Spleen (tissue), 11 donors: Measurements from ENCODE around the gene CANX. TPM values are rescaled to one million over a fixed set of nuclear protein-coding genes. Genes with fewer than 3 reads are reported as not detected.
A peak's percentile ranks its signal among the peaks of the same experiment; 100 is the strongest.

ENCODE experiments used
- DNase-seq: peaks from one replicate; pipeline ENCODE4 v3.0.0-alpha.2; 2020
- H3K27ac ChIP-seq, 8 donors: fragments of 200-600 bp; sonication (generic) in 7 of 8; 1 replicate in 4 of 8; 2 replicates in 4 of 8; pipeline versions ENCODE4 v1.5.0 to v1.8.0; 2016 to 2021; ENCODE audit warnings: inconsistent platforms in 4 of 8, mild to moderate bottlenecking in 4 of 8, moderate library complexity in 1 of 8
- H3K27me3 ChIP-seq, 7 donors: fragments of 200-600 bp; sonication (generic) in 6 of 7; replicated peaks in 1 of 7; 1 replicate in 4 of 7; 2 replicates in 3 of 7; pipeline versions ENCODE4 v1.5.0 to v1.8.0; 2016 to 2021; ENCODE audit warnings: inconsistent platforms in 3 of 7, mild to moderate bottlenecking in 1 of 7
- H3K36me3 ChIP-seq, 6 donors: fragments of 200-600 bp; sonication (generic) in 5 of 6; 1 replicate in 4 of 6; 2 replicates in 2 of 6; pipeline versions ENCODE4 v1.5.0 to v1.8.0; 2016 to 2021; ENCODE audit warnings: inconsistent platforms in 2 of 6
- H3K4me1 ChIP-seq, 6 donors: fragments of 200-600 bp; sonication (generic) in 5 of 6; 1 replicate in 3 of 6; 2 replicates in 3 of 6; pipeline versions ENCODE4 v1.5.0 to v1.8.0; 2016 to 2021; ENCODE audit warnings: inconsistent platforms in 3 of 6
- H3K4me3 ChIP-seq, 8 donors: fragments of 200-600 bp; sonication (generic) in 7 of 8; 1 replicate in 4 of 8; 2 replicates in 4 of 8; pipeline versions ENCODE4 v1.5.0 to v1.8.0; 2016 to 2021; ENCODE audit warnings: inconsistent platforms in 4 of 8, mild to moderate bottlenecking in 4 of 8, moderate library complexity in 2 of 8
- H3K9me3 ChIP-seq, 8 donors: fragments of 200-600 bp; sonication (generic) in 7 of 8; 1 replicate in 4 of 8; 2 replicates in 4 of 8; pipeline versions ENCODE4 v1.5.0 to v1.8.0; 2016 to 2021; ENCODE audit warnings: inconsistent platforms in 4 of 8
- CTCF ChIP-seq, 11 experiments: fragments of 200-600 bp in 7 of 11; fragments of 450-650 bp in 4 of 11; sonication (generic) in 4 of 11; IDR thresholded peaks in 8 of 11; conservative IDR thresholded peaks in 3 of 11; 1 replicate in 7 of 11; 2 replicates in 4 of 11; pipeline versions ENCODE4 v1.4.0 to v1.8.0; 2016 to 2021; ENCODE audit warnings: antibody characterized with exemption in 11 of 11, inconsistent platforms in 4 of 11, mild to moderate bottlenecking in 1 of 11
- POLR2A ChIP-seq, 3 donors: fragments of 450-650 bp; IDR thresholded peaks; one replicate each; pipeline ENCODE4 v1.5.1; 2017; ENCODE audit warnings: antibody characterized with exemption in 3 of 3, mild to moderate bottlenecking in 1 of 3
- POLR2AphosphoS5 ChIP-seq, 3 donors: sonication (generic); formaldehyde crosslinking; IDR thresholded peaks; one replicate each; pipeline ENCODE4 v1.5.1; 2017; ENCODE audit warnings: antibody characterized with exemption in 3 of 3
- WGBS, 5 donors: extraction: QIAGEN DNeasy Blood & Tissue Kit in 3 of 5; methylation state at CpG; one replicate each; pipeline versions ENCODE4 v1.1.5 to v1.1.7; 2013 to 2018; 5-methylcytosine and 5-hydroxymethylcytosine counted together
- intact Hi-C: fragments of 100-400 bp; cut with DNase I; formaldehyde crosslinking; loops from one replicate; pipeline ENCODE4 v1.15.0; 2023; ENCODE audit warnings: low total_unique reads
- polyA plus RNA-seq, 3 donors: library from polyadenylated mRNA; stranded (reverse); fragments of 200-250 nt; gene quantifications; one replicate each; pipeline ENCODE4 v1.2.1, GENCODE V29; 2013
- total RNA-seq, 7 donors: library from RNA; depleted of rRNA in 3 of 7; stranded (reverse); fragments of >200 nt in 3 of 7; fragmentation: NEBNext Ultra II Directional in 4 of 7; extraction: Animal tissue kit (Norgen Biotek cat#: 25700) in 4 of 7; gene quantifications; one replicate each; pipeline versions ENCODE4 v1.1.0 to v1.2.1, GENCODE V29; 2016 to 2021
- donor health status: healthy with polysubstance abuse.
- donor health status: DM: no; HTN: no; CAD: no; lungs with moderate emphysema.
- donor health status: DM: no; HTN: no; CAD: no.
- donor health status: Bipolar disorder and iron deficiency.
- donor health status: healthy.
- donor health status: DM: no; HTN: no; CAD: no.
- donor health status: DM: yes; HTN: yes; CAD: no.

Gene CANX
- total and polyA plus RNA-seq, 10 donors, result 36.5 to 470 (median 282) TPM

GRCh38 chr5:179762781-179763176, 64.0 kb downstream of the CANX start:
- Histone ChIP-seq H3K27ac (peak overlapping the region in 6 of 8 donors; percentile 24 to 73 (median 44)), H3K36me3 (peaks cover 0 to 29% (median 23%) of the 10 kb centered on the region in 6 donors), H3K27me3 (no peaks in the 10 kb centered on the region), H3K4me1 (peaks cover 15 to 99% (median 74%) of the 10 kb centered on the region in 6 donors), H3K9me3 (no peaks in the 10 kb centered on the region), H3K4me3 (no peak overlapping the region)
- TF ChIP-seq POLR2AphosphoS5 (IDR thresholded peaks at IDR 0.05), result no peak
- no peak for TF ChIP-seq POLR2A (IDR thresholded peaks at IDR 0.05)
- TF ChIP-seq CTCF (IDR thresholded peaks at IDR 0.05 in 8 of 11, conservative IDR thresholded peaks at IDR 0.05 in 3 of 11), result no peak
- WGBS, 5 donors, result 22 to 55% (median 29%) methylated on average over 3 of the region's 3 CpGs
- intact Hi-C loops, result no loop called here
- DNase-seq, result no peak

- no peaks in the 10 kb centered on the region for H3K27me3 ChIP-seq
- H3K27ac ChIP-seq, result peak overlapping the region in 5 of 8 donors; percentile 13 to 46 (median 27)
- intact Hi-C loops, result no loop called here
- peaks cover 15 to 99% (median 73%) of the 10 kb centered on the region in 6 donors for H3K4me1 ChIP-seq
- peak; percentile 75 for DNase-seq
- TF ChIP-seq POLR2AphosphoS5 (IDR thresholded peaks at IDR 0.05), result peak in 1 of 3 donors; percentile 51
- TF ChIP-seq CTCF (IDR thresholded peaks at IDR 0.05 in 8 of 11, conservative IDR thresholded peaks at IDR 0.05 in 3 of 11), result peak; percentile 65 to 88 (median 82)
- no peak for TF ChIP-seq POLR2A (IDR thresholded peaks at IDR 0.05)
- WGBS, 5 donors, result 33 to 42% (median 36%) methylated on average over 10 of the region's 10 CpGs
- H3K9me3 ChIP-seq, result no peaks in the 10 kb centered on the region
- no peak overlapping the region for H3K4me3 ChIP-seq
- H3K36me3 ChIP-seq, result peaks cover 0 to 35% (median 25%) of the 10 kb centered on the region in 6 donors
Measured at GRCh38 chr5:179763215-179763945, 64.6 kb downstream of the CANX start.

GRCh38 chr5:179764056-179764455, 65.3 kb downstream of the CANX start:
- Histone ChIP-seq H3K4me1 (peaks cover 15 to 99% (median 67%) of the 10 kb centered on the region in 6 donors), H3K27me3 (no peaks in the 10 kb centered on the region), H3K9me3 (no peaks in the 10 kb centered on the region), H3K4me3 (no peak overlapping the region), H3K27ac (peak overlapping the region in 1 of 8 donors; percentile 13), H3K36me3 (peaks cover 0 to 42% (median 30%) of the 10 kb centered on the region in 6 donors)
- WGBS, 5 donors, result 75 to 81% (median 80%) methylated on average over 8 of the region's 8 CpGs
- peak; percentile 17 for DNase-seq
- intact Hi-C loops, result no loop called here
- TF ChIP-seq POLR2A (IDR thresholded peaks at IDR 0.05) (no peak), CTCF (IDR thresholded peaks at IDR 0.05 in 8 of 11, conservative IDR thresholded peaks at IDR 0.05 in 3 of 11) (no peak), POLR2AphosphoS5 (IDR thresholded peaks at IDR 0.05) (no peak)

- no peaks in the 10 kb centered on the region for H3K9me3 ChIP-seq
- H3K4me1 ChIP-seq, result peaks cover 15 to 95% (median 57%) of the 10 kb centered on the region in 6 donors
- TF ChIP-seq POLR2AphosphoS5 (IDR thresholded peaks at IDR 0.05), result no peak
- TF ChIP-seq CTCF (IDR thresholded peaks at IDR 0.05 in 8 of 11, conservative IDR thresholded peaks at IDR 0.05 in 3 of 11), result no peak
- TF ChIP-seq POLR2A (IDR thresholded peaks at IDR 0.05), result no peak
- 58 to 74% (median 65%) methylated on average over 12 to 13 of the region's 13 CpGs for WGBS, 5 donors
- peak overlapping the region in 1 of 8 donors; percentile 28 for H3K27ac ChIP-seq
- peaks cover 0 to 55% (median 43%) of the 10 kb centered on the region in 6 donors for H3K36me3 ChIP-seq
- H3K4me3 ChIP-seq, result no peak overlapping the region
- DNase-seq, result peak; percentile 63
- intact Hi-C loops, result no loop called here
- H3K27me3 ChIP-seq, result no peaks in the 10 kb centered on the region
Measured at GRCh38 chr5:179765400-179765799, 66.6 kb downstream of the CANX start.
